ENCODE measurements around the gene MCF2L2. TPM values are rescaled to one million over a fixed set of nuclear protein-coding genes. Genes with fewer than 3 reads are reported as not detected.

MCF2L2 gene
- total and polyA plus RNA-seq, 12 donors: 6.5 to 62.7 (median 21.7) TPM

GRCh38 chr3:183278479-183279088 is 149.8 kb downstream of the MCF2L2 start:
- 78 to 90% (median 85%) methylated on average over 4 of the region's 4 CpGs for WGBS, 4 donors
- Histone ChIP-seq H3K27ac (no peak overlapping the region), H3K9me3 (replicated peaks in 1 of 3) (no peaks in the 10 kb centered on the region), H3K36me3 (replicated peaks in 1 of 2) (no peaks in the 10 kb centered on the region), H3K27me3 (no peaks in the 10 kb centered on the region), H3K4me1 (replicated peaks in 1 of 2) (peaks cover 0 to 7% of the 10 kb centered on the region in 2 donors), H3K4me3 (no peak overlapping the region)
- intact Hi-C loops (cut with DNase I): no loop called here
- DNase-seq: no peak
- TF ChIP-seq, protein P1, sequence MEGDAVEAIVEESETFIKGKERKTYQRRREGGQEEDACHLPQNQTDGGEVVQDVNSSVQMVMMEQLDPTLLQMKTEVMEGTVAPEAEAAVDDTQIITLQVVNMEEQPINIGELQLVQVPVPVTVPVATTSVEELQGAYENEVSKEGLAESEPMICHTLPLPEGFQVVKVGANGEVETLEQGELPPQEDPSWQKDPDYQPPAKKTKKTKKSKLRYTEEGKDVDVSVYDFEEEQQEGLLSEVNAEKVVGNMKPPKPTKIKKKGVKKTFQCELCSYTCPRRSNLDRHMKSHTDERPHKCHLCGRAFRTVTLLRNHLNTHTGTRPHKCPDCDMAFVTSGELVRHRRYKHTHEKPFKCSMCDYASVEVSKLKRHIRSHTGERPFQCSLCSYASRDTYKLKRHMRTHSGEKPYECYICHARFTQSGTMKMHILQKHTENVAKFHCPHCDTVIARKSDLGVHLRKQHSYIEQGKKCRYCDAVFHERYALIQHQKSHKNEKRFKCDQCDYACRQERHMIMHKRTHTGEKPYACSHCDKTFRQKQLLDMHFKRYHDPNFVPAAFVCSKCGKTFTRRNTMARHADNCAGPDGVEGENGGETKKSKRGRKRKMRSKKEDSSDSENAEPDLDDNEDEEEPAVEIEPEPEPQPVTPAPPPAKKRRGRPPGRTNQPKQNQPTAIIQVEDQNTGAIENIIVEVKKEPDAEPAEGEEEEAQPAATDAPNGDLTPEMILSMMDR (IDR thresholded peaks at IDR 0.05): no peak
- no peak for TF ChIP-seq POLR2A (IDR thresholded peaks at IDR 0.05)

- TF ChIP-seq, protein P1 (IDR thresholded peaks at IDR 0.05): no peak
- no peak for TF ChIP-seq POLR2A (IDR thresholded peaks at IDR 0.05)
- H3K4me1 ChIP-seq (replicated peaks in 1 of 2): peaks cover 0 to 7% of the 10 kb centered on the region in 2 donors
- intact Hi-C loops (cut with DNase I): no loop called here
- H3K27ac ChIP-seq: no peak overlapping the region
- 92 to 96% (median 95%) methylated on average over 5 of the region's 5 CpGs for WGBS, 4 donors
- H3K9me3 ChIP-seq (replicated peaks in 1 of 3): no peaks in the 10 kb centered on the region
- DNase-seq: no peak
- H3K36me3 ChIP-seq (replicated peaks in 1 of 2): no peaks in the 10 kb centered on the region
- H3K4me3 ChIP-seq: no peak overlapping the region
- no peaks in the 10 kb centered on the region for H3K27me3 ChIP-seq
Measured at GRCh38 chr3:183277260-183277659, 151.2 kb downstream of the MCF2L2 start.

GRCh38 chr3:183275937-183276336 is 152.5 kb downstream of the MCF2L2 start:
- WGBS, 4 donors: 83 to 96% (median 86%) methylated on average over 3 of the region's 3 CpGs
- Histone ChIP-seq H3K27ac (no peak overlapping the region), H3K9me3 (replicated peaks in 1 of 3) (no peaks in the 10 kb centered on the region), H3K4me3 (no peak overlapping the region), H3K27me3 (no peaks in the 10 kb centered on the region), H3K4me1 (replicated peaks in 1 of 2) (peaks cover 0 to 7% of the 10 kb centered on the region in 2 donors), H3K36me3 (replicated peaks in 1 of 2) (no peaks in the 10 kb centered on the region)
- DNase-seq: no peak
- TF ChIP-seq, protein P1 (IDR thresholded peaks at IDR 0.05): no peak
- no peak for TF ChIP-seq POLR2A (IDR thresholded peaks at IDR 0.05)
- intact Hi-C loops (cut with DNase I): no loop called here

- 39 to 50% (median 43%) methylated on average over 2 of the region's 2 CpGs for WGBS, 4 donors
- Histone ChIP-seq H3K4me1 (replicated peaks in 1 of 2) (peaks cover 0 to 7% of the 10 kb centered on the region in 2 donors), H3K9me3 (replicated peaks in 1 of 3) (no peaks in the 10 kb centered on the region), H3K4me3 (no peak overlapping the region), H3K27ac (peak overlapping the region in 1 of 5 donors; percentile 6), H3K36me3 (replicated peaks in 1 of 2) (no peaks in the 10 kb centered on the region), H3K27me3 (no peaks in the 10 kb centered on the region)
- TF ChIP-seq, protein P1 (IDR thresholded peaks at IDR 0.05): no peak
- TF ChIP-seq POLR2A (IDR thresholded peaks at IDR 0.05): no peak
- peak in 3 of 7 donors; percentile 42 to 54 (median 50) for DNase-seq
- intact Hi-C loops (cut with DNase I): no loop called here
Measured at GRCh38 chr3:183275418-183275817, 153.0 kb downstream of the MCF2L2 start.
